ENCODE data around the gene WIPF2. TPM values are rescaled to one million over a fixed set of nuclear protein-coding genes. Genes with fewer than 3 reads are reported as not detected.

The WIPF2 gene
- total and polyA plus RNA-seq, 2 of the 8 experiments (the other 6 are each of a cell fraction or from before 2014, with no cell fraction given), result 6.9 to 25.3 TPM

- H2BK20ac ChIP-seq (ENCODE audit: low read length), result no peak overlapping the region
- no peak overlapping the region for H4K91ac ChIP-seq (replicated peaks; ENCODE audit: insufficient read length, low read length)
- DNase-seq (ENCODE audit: low read depth in 1 of 2, low spot score in 2 of 2) (no peak), FAIRE-seq (no peak)
- POLR2A ChIA-PET (ENCODE audit: partially characterized antibody), result interaction anchor here (0.8 to 31.2 kb wide), 8 partner anchors 22 to 232 kb away, joined by 3 to 540 read pairs (median 4); partner anchors contain the start of genes MED24, RARA and WIPF2
- H2AK5ac ChIP-seq (ENCODE audit: low read depth, low read length), result no peak overlapping the region
- peaks cover 3 to 8% of the 10 kb centered on the region in 2 experiments for H4K20me1 ChIP-seq (replicated peaks in 1 of 2; ENCODE audit: control insufficient read depth in 1 of 2, insufficient read depth in 2 of 2, low read length in 2 of 2)
- H2BK12ac ChIP-seq (ENCODE audit: low read depth, low read length), result no peak overlapping the region
- no peak overlapping the region for H3K23ac ChIP-seq (ENCODE audit: insufficient read length)
- H3K27me3 ChIP-seq (replicated peaks in 1 of 4; ENCODE audit: control insufficient read depth in 3 of 4, extremely low read depth in 1 of 4, insufficient read depth in 3 of 4, low read length in 3 of 4), result no peaks in the 10 kb centered on the region
- no peak overlapping the region for H4K5ac ChIP-seq (ENCODE audit: insufficient read length, low read depth, low read length)
- H3K18ac ChIP-seq (ENCODE audit: extremely low read depth, low read length), result no peak overlapping the region
- TF ChIP-seq CTBP2 (IDR thresholded peaks at IDR 0.05; ENCODE audit: borderline replicate concordance, insufficient read depth, insufficient read length, low read length), result no peak
- no peak for TF ChIP-seq CREB1 (IDR thresholded peaks at IDR 0.05)
- TF ChIP-seq CTCF (IDR thresholded peaks at IDR 0.05; ENCODE audit: control extremely low read depth in 1 of 3, insufficient read depth in 1 of 3, low read depth in 1 of 3, low read length in 3 of 3), result no peak
- no peak for TF ChIP-seq SP2 (IDR thresholded peaks at IDR 0.05; ENCODE audit: low read length)
- no peak for TF ChIP-seq JUND (IDR thresholded peaks at IDR 0.05; ENCODE audit: low read length)
- TF ChIP-seq SUZ12 (IDR thresholded peaks at IDR 0.05; ENCODE audit: low read length), result no peak
- TF ChIP-seq KDM1A (IDR thresholded peaks at IDR 0.05; ENCODE audit: borderline replicate concordance, low read length), result no peak
- no peak for TF ChIP-seq RXRA (IDR thresholded peaks at IDR 0.05; ENCODE audit: insufficient read depth, low read depth, low read length)
- TF ChIP-seq EGR1 (IDR thresholded peaks at IDR 0.05; ENCODE audit: borderline replicate concordance, low read depth, low read length), result no peak
- peaks cover 1 to 8% (median 5%) of the 10 kb centered on the region in 4 experiments; a peak in 4 of 7 replicates for H3K4me1 ChIP-seq (replicated peaks in 1 of 4; ENCODE audit: control insufficient read depth in 3 of 4, insufficient read depth in 4 of 4, low read length in 3 of 4)
- no peak overlapping the region for H3K27ac ChIP-seq (ENCODE audit: low read depth, low read length)
- H3K79me2 ChIP-seq (ENCODE audit: control insufficient read depth in 1 of 2, insufficient read depth in 2 of 2, low read length in 2 of 2), result peaks cover 6 to 35% of the 10 kb centered on the region in 2 experiments; a peak in 3 of 4 replicates
- no peak overlapping the region for H2AFZ ChIP-seq (ENCODE audit: low read length)
- no peak overlapping the region for H4K8ac ChIP-seq (ENCODE audit: extremely low read depth, insufficient read depth, low read length)
- H3K9ac ChIP-seq (replicated peaks in 1 of 4; ENCODE audit: extremely low read depth in 1 of 4, low read depth in 3 of 4, low read length in 3 of 4), result no peak overlapping the region
- H2BK15ac ChIP-seq (ENCODE audit: low read length), result no peak overlapping the region
- H3K4me3 ChIP-seq (ENCODE audit: extremely low read depth in 1 of 4, insufficient read depth in 2 of 4, low read depth in 3 of 4, low read length in 4 of 4), result no peak overlapping the region
- 82% methylated on average over 2 of the region's 2 CpGs; no CpG with 5 or more reads in 1 of the 2 experiments for WGBS, 2 experiments (ENCODE audit: extremely low coverage in 1 of 2, insufficient coverage in 1 of 2, insufficient read length in 1 of 2, insufficient replicate concordance in 2 of 2, low coverage in 1 of 2, low lambda C conversion rate in 2 of 2, missing lambda C conversion rate in 1 of 2)
- H3K36me3 ChIP-seq (ENCODE audit: control insufficient read depth in 2 of 4, insufficient read depth in 4 of 4, low read length in 3 of 4), result peaks cover 10 to 23% (median 19%) of the 10 kb centered on the region in 4 experiments
- CTCF ChIA-PET (ENCODE audit: partially characterized antibody), result interaction anchor here (1.1 to 1.2 kb wide), 2 partner anchors 59 to 171 kb away, joined by 4 read pairs; no protein-coding TSS in a partner anchor
- H2BK5ac ChIP-seq (ENCODE audit: low read depth, low read length), result no peak overlapping the region
- no peaks in the 10 kb centered on the region; the same call in 1 of the 2 replicates for H3K79me1 ChIP-seq (ENCODE audit: low read depth, low read length)
- H3K4ac ChIP-seq (replicated peaks; ENCODE audit: insufficient read length, low read depth, low read length), result no peak overlapping the region
- H3K56ac ChIP-seq (replicated peaks; ENCODE audit: insufficient read length, low read depth, low read length), result no peak overlapping the region
- no peak overlapping the region for H2BK120ac ChIP-seq (replicated peaks; ENCODE audit: low read depth, low read length)
- H3K14ac ChIP-seq (ENCODE audit: insufficient read length), result no peak overlapping the region
- H3K4me2 ChIP-seq (ENCODE audit: insufficient read depth in 1 of 2, low read depth in 2 of 2, low read length in 2 of 2), result no peak overlapping the region; a peak in 1 of 4 replicates
- no peaks in the 10 kb centered on the region for H3K23me2 ChIP-seq (ENCODE audit: low read depth, low read length)
- H3K9me3 ChIP-seq (ENCODE audit: insufficient read depth in 2 of 2, low read depth in 1 of 2, low read length in 1 of 2), result no peaks in the 10 kb centered on the region
Observed at GRCh38 chr17:40286473-40286872, 67.4 kb downstream of the WIPF2 start.
